Naive thymus-derived CD8-positive, alpha-beta T cell (primary cell): Measurements from ENCODE around the gene PNLIPRP1. TPM values are rescaled to one million over a fixed set of nuclear protein-coding genes. Genes with fewer than 3 reads are reported as not detected.

ENCODE experiments used
- ATAC-seq, 2 donors: fragments of 150-1000 bp; cut with Tn5 transposase in 1 of 2; sonication (Bioruptor Pico), chemical (Tn5 transposase) in 1 of 2; 1 replicate in 1 of 2; 2 replicates in 1 of 2; pipeline ENCODE4 v1.10.0; 2021; ENCODE audit warnings: mild to moderate bottlenecking in 2 of 2, moderate library complexity in 2 of 2
- POLR2A ChIA-PET: fragments of 350-600 bp; sonication (Branson Sonifier 250); formaldehyde crosslinking; loops from one replicate; lab custom pipeline; 2021; ENCODE audit warnings: antibody characterized with exemption; lab: Charles Lee
- DNase-seq, 10 donors: peaks; one replicate each; pipeline versions ENCODE4 v3.0.0 to v3.0.0-alpha.2; 2020 to 2022
- H3K27ac Mint-ChIP-seq, 10 donors: one replicate each; pipeline ENCODE4 v1.8.0; 2020 to 2022; ENCODE audit warnings: mild to moderate bottlenecking in 10 of 10, mixed read lengths in 10 of 10, moderate library complexity in 4 of 10, inconsistent platforms in 1 of 10
- H3K27me3 Mint-ChIP-seq, 5 donors: one replicate each; pipeline ENCODE4 v1.8.0; 2021 to 2022; ENCODE audit warnings: mixed read lengths in 5 of 5
- H3K36me3 Mint-ChIP-seq, 3 donors: one replicate each; pipeline ENCODE4 v1.8.0; 2020 to 2022; ENCODE audit warnings: mixed read lengths in 3 of 3, mild to moderate bottlenecking in 2 of 3, inconsistent platforms in 1 of 3
- H3K4me1 Mint-ChIP-seq, 4 donors: one replicate each; pipeline ENCODE4 v1.8.0; 2021 to 2022; ENCODE audit warnings: mixed read lengths in 4 of 4
- H3K4me3 Mint-ChIP-seq, 10 donors: one replicate each; pipeline ENCODE4 v1.8.0; 2020 to 2022; ENCODE audit warnings: mild to moderate bottlenecking in 10 of 10, mixed read lengths in 10 of 10, moderate library complexity in 6 of 10, inconsistent platforms in 1 of 10
- H3K9me3 Mint-ChIP-seq, 9 donors: one replicate each; pipeline ENCODE4 v1.8.0; 2020 to 2022; ENCODE audit warnings: mixed read lengths in 9 of 9, mild to moderate bottlenecking in 3 of 9, inconsistent platforms in 1 of 9, moderate library complexity in 1 of 9
- polyA plus RNA-seq, 3 donors: library from polyadenylated mRNA; unstranded; fragments of 300-500 nt; fragmentation: Illumina TruSeq; gene quantifications; one replicate each; pipeline ENCODE4 v1.2.3, GENCODE V29; 2021
- total RNA-seq, 8 experiments: library from RNA in 2 of 8; stranded (reverse) in 2 of 8; gene quantifications; one replicate each; pipeline ENCODE4 v1.2.3 and lab custom pipeline; 2021 to 2026

The PNLIPRP1 gene
- total and polyA plus RNA-seq, 5 experiments from 2014 or later: not detected

GRCh38 chr10:116608686-116609594, 18.2 kb downstream of the PNLIPRP1 start:
- peaks cover 0 to 7% (median 0%) of the 10 kb centered on the region in 9 donors for H3K9me3 Mint-ChIP-seq
- H3K4me1 Mint-ChIP-seq: peaks cover 0 to 2% (median 0%) of the 10 kb centered on the region in 4 donors
- no peak overlapping the region for H3K27ac Mint-ChIP-seq
- H3K4me3 Mint-ChIP-seq: no peak overlapping the region
- no peak for ATAC-seq
- no peak for DNase-seq
- no peaks in the 10 kb centered on the region for H3K36me3 Mint-ChIP-seq
- POLR2A ChIA-PET: no interaction called here
- peaks cover 16 to 65% (median 43%) of the 10 kb centered on the region in 5 donors for H3K27me3 Mint-ChIP-seq

GRCh38 chr10:116610443-116611152, 19.8 kb downstream of the PNLIPRP1 start:
- peaks cover 9 to 66% (median 39%) of the 10 kb centered on the region in 5 donors for H3K27me3 Mint-ChIP-seq
- ATAC-seq (no peak), DNase-seq (no peak)
- no peak overlapping the region for H3K4me3 Mint-ChIP-seq
- POLR2A ChIA-PET: no interaction called here
- peaks cover 0 to 2% (median 0%) of the 10 kb centered on the region in 4 donors for H3K4me1 Mint-ChIP-seq
- no peak overlapping the region for H3K27ac Mint-ChIP-seq
- H3K36me3 Mint-ChIP-seq: no peaks in the 10 kb centered on the region
- peaks cover 0 to 10% (median 1%) of the 10 kb centered on the region in 9 donors for H3K9me3 Mint-ChIP-seq

- POLR2A ChIA-PET: no interaction called here
- Mint-ChIP-seq H3K36me3 (no peaks in the 10 kb centered on the region), H3K9me3 (peaks cover 0 to 10% (median 1%) of the 10 kb centered on the region in 9 donors), H3K27ac (peak overlapping the region in 1 of 10 donors; percentile 29), H3K27me3 (peaks cover 9 to 66% (median 40%) of the 10 kb centered on the region in 5 donors), H3K4me3 (no peak overlapping the region), H3K4me1 (peaks cover 0 to 2% (median 0%) of the 10 kb centered on the region in 4 donors)
- DNase-seq (no peak), ATAC-seq (no peak)
Measured at GRCh38 chr10:116611153-116611545, 20.4 kb downstream of the PNLIPRP1 start.

- no peak overlapping the region for H3K27ac Mint-ChIP-seq
- no peak overlapping the region for H3K4me3 Mint-ChIP-seq
- peaks cover 0 to 2% (median 0%) of the 10 kb centered on the region in 4 donors for H3K4me1 Mint-ChIP-seq
- DNase-seq (no peak), ATAC-seq (no peak)
- POLR2A ChIA-PET: interaction anchor here (0.7 kb wide), 1 partner anchor 105 kb away, joined by 5 read pairs; no protein-coding TSS in a partner anchor
- H3K36me3 Mint-ChIP-seq: no peaks in the 10 kb centered on the region
- peaks cover 7 to 66% (median 40%) of the 10 kb centered on the region in 5 donors for H3K27me3 Mint-ChIP-seq
- H3K9me3 Mint-ChIP-seq: peaks cover 0 to 9% (median 1%) of the 10 kb centered on the region in 9 donors
Measured at GRCh38 chr10:116612107-116612769, 21.5 kb downstream of the PNLIPRP1 start.

GRCh38 chr10:116613471-116613870, 22.7 kb downstream of the PNLIPRP1 start:
- peaks cover 5 to 66% (median 38%) of the 10 kb centered on the region in 5 donors for H3K27me3 Mint-ChIP-seq
- ATAC-seq: no peak
- H3K27ac Mint-ChIP-seq: no peak overlapping the region

GRCh38 chr10:116614796-116615195, 24.0 kb downstream of the PNLIPRP1 start:
- H3K27ac Mint-ChIP-seq: no peak overlapping the region
- peaks cover 0 to 9% (median 0%) of the 10 kb centered on the region in 9 donors for H3K9me3 Mint-ChIP-seq
- ATAC-seq (no peak), DNase-seq (no peak)
- no peaks in the 10 kb centered on the region for H3K36me3 Mint-ChIP-seq
- no peaks in the 10 kb centered on the region for H3K4me1 Mint-ChIP-seq
- POLR2A ChIA-PET: no interaction called here
- peaks cover 1 to 56% (median 30%) of the 10 kb centered on the region in 5 donors for H3K27me3 Mint-ChIP-seq
- H3K4me3 Mint-ChIP-seq: no peak overlapping the region

More at GRCh38 chr10:116613471-116613870, 22.7 kb downstream of the PNLIPRP1 start:
- POLR2A ChIA-PET: no interaction called here
- Mint-ChIP-seq H3K4me1 (peaks cover 0 to 2% (median 0%) of the 10 kb centered on the region in 4 donors), H3K36me3 (no peaks in the 10 kb centered on the region), H3K4me3 (no peak overlapping the region), H3K9me3 (peaks cover 0 to 9% (median 0%) of the 10 kb centered on the region in 9 donors)
- DNase-seq: no peak

GRCh38 chr10:116615199-116615776, 24.5 kb downstream of the PNLIPRP1 start:
- H3K4me1 Mint-ChIP-seq: no peaks in the 10 kb centered on the region
- H3K27me3 Mint-ChIP-seq: peaks cover 1 to 51% (median 25%) of the 10 kb centered on the region in 5 donors
- no peaks in the 10 kb centered on the region for H3K36me3 Mint-ChIP-seq
- H3K27ac Mint-ChIP-seq: no peak overlapping the region
- ATAC-seq (no peak), DNase-seq (no peak)
- no peak overlapping the region for H3K4me3 Mint-ChIP-seq
- POLR2A ChIA-PET: no interaction called here
- peaks cover 0 to 9% (median 0%) of the 10 kb centered on the region in 9 donors for H3K9me3 Mint-ChIP-seq

- H3K27me3 Mint-ChIP-seq: peaks cover under 1 to 57% (median 34%) of the 10 kb centered on the region in 5 donors
- H3K9me3 Mint-ChIP-seq: peaks cover 0 to 1% (median 0%) of the 10 kb centered on the region in 9 donors
- no peak within 1 kb of the TSS for H3K4me3 Mint-ChIP-seq
- no peaks in the 10 kb centered on the region for H3K36me3 Mint-ChIP-seq
- no peaks in the 10 kb centered on the region for H3K4me1 Mint-ChIP-seq
- POLR2A ChIA-PET: no interaction called here
- no peak within 1 kb of the TSS for H3K27ac Mint-ChIP-seq
- DNase-seq (no peak), ATAC-seq (no peak)
Measured at GRCh38 chr10:116620423-116621400, 30.0 kb downstream of the PNLIPRP1 start, which contains the start of gene PNLIPRP2. PNLIPRP2 (plus strand) TSS chr10:116620953.

- Mint-ChIP-seq H3K36me3 (no peaks in the 10 kb centered on the region), H3K4me3 (no peak overlapping the region), H3K27ac (no peak overlapping the region), H3K27me3 (peaks cover 8 to 57% (median 35%) of the 10 kb centered on the region in 5 donors), H3K4me1 (no peaks in the 10 kb centered on the region), H3K9me3 (peaks cover 0 to 1% (median 0%) of the 10 kb centered on the region in 9 donors)
- POLR2A ChIA-PET: no interaction called here
- ATAC-seq (no peak), DNase-seq (no peak)
Measured at GRCh38 chr10:116621476-116621875, 30.7 kb downstream of the PNLIPRP1 start.

- DNase-seq: no peak
- no peaks in the 10 kb centered on the region for H3K36me3 Mint-ChIP-seq
- no peak for ATAC-seq
- POLR2A ChIA-PET: no interaction called here
- H3K4me3 Mint-ChIP-seq: no peak overlapping the region
- H3K27ac Mint-ChIP-seq: no peak overlapping the region
- H3K27me3 Mint-ChIP-seq: peaks cover 11 to 58% (median 40%) of the 10 kb centered on the region in 5 donors
- H3K9me3 Mint-ChIP-seq: peaks cover 0 to 1% (median 0%) of the 10 kb centered on the region in 9 donors
- no peaks in the 10 kb centered on the region for H3K4me1 Mint-ChIP-seq
Measured at GRCh38 chr10:116621934-116622655, 31.3 kb downstream of the PNLIPRP1 start.

- POLR2A ChIA-PET: no interaction called here
- H3K27ac Mint-ChIP-seq: peak overlapping the region in 1 of 10 donors; percentile 49
- no peaks in the 10 kb centered on the region for H3K36me3 Mint-ChIP-seq
- no peak for ATAC-seq
- H3K4me1 Mint-ChIP-seq: no peaks in the 10 kb centered on the region
- H3K9me3 Mint-ChIP-seq: peaks cover 0 to 1% (median 0%) of the 10 kb centered on the region in 9 donors
- no peak overlapping the region for H3K4me3 Mint-ChIP-seq
- no peak for DNase-seq
- H3K27me3 Mint-ChIP-seq: peaks cover 11 to 80% (median 43%) of the 10 kb centered on the region in 5 donors
Measured at GRCh38 chr10:116625845-116626244, 35.1 kb downstream of the PNLIPRP1 start.
